GM18499 (cell line): ENCODE measurements around the gene SLC13A4.

Experiments
- ATAC-seq: cut with Tn5 transposase; IDR thresholded peaks from one replicate; pipeline ENCODE4 v1.9.1; 2021; ENCODE audit warnings: moderate number of reproducible peaks; ENCODE audit not compliant: insufficient read depth, unreplicated experiment

Gene SLC13A4

GRCh38 chr7:135721198-135721820 lies 6.7 kb downstream of the SLC13A4 start:
- ATAC-seq = no peak

GRCh38 chr7:135719688-135720087 lies 8.3 kb downstream of the SLC13A4 start:
- ATAC-seq = no peak

- no peak for ATAC-seq
Observed at GRCh38 chr7:135718794-135719437, 9.1 kb downstream of the SLC13A4 start.

- no peak for ATAC-seq
Observed at GRCh38 chr7:135718219-135718618, 9.8 kb downstream of the SLC13A4 start.

GRCh38 chr7:135717693-135718092 lies 10.3 kb downstream of the SLC13A4 start:
- no peak for ATAC-seq

- ATAC-seq = no peak
Observed at GRCh38 chr7:135716677-135717238, 11.2 kb downstream of the SLC13A4 start.

- ATAC-seq = no peak
Observed at GRCh38 chr7:135715673-135716072, 12.3 kb downstream of the SLC13A4 start.

GRCh38 chr7:135715055-135715522 lies 12.9 kb downstream of the SLC13A4 start:
- no peak for ATAC-seq

GRCh38 chr7:135714534-135715009 lies 13.4 kb downstream of the SLC13A4 start:
- ATAC-seq = no peak

GRCh38 chr7:135713836-135714470 lies 14.0 kb downstream of the SLC13A4 start:
- ATAC-seq = no peak

GRCh38 chr7:135712796-135713195 lies 15.2 kb downstream of the SLC13A4 start:
- no peak for ATAC-seq

GRCh38 chr7:135712182-135712782 lies 15.7 kb downstream of the SLC13A4 start:
- no peak for ATAC-seq

- ATAC-seq = no peak
Observed at GRCh38 chr7:135711139-135711469, 16.9 kb downstream of the SLC13A4 start.

GRCh38 chr7:135710417-135711138 lies 17.4 kb downstream of the SLC13A4 start:
- no peak for ATAC-seq

GRCh38 chr7:135709508-135709907 lies 18.5 kb downstream of the SLC13A4 start:
- no peak for ATAC-seq

GRCh38 chr7:135708041-135708440 lies 19.9 kb downstream of the SLC13A4 start:
- no peak for ATAC-seq

GRCh38 chr7:135707570-135707966 lies 20.4 kb downstream of the SLC13A4 start:
- no peak for ATAC-seq

- no peak for ATAC-seq
Observed at GRCh38 chr7:135706858-135707569, 21.0 kb downstream of the SLC13A4 start.

- ATAC-seq = no peak
Observed at GRCh38 chr7:135706038-135706742, 21.8 kb downstream of the SLC13A4 start.
